Stimulated activated CD8-positive, alpha-beta memory T cell treated with anti-CD3 and anti-CD28 coated beads, Interleukin-7, amount 100 ng/mL, for 48 hours (primary cell): ENCODE data around the gene UBE2J1.
"Not testable (repeated sequence)": the region's sequence is repeated elsewhere in the genome, so short reads cannot be mapped to it uniquely, and the experiment has no call there.

Experiments used
- DNase-seq, 2 donors: peaks; one replicate each; pipeline ENCODE4 v3.0.0-alpha.2; 2020; ENCODE audit warnings: low read depth in 1 of 2; ENCODE audit errors: extremely low read depth in 1 of 2

The UBE2J1 gene

DNA sequence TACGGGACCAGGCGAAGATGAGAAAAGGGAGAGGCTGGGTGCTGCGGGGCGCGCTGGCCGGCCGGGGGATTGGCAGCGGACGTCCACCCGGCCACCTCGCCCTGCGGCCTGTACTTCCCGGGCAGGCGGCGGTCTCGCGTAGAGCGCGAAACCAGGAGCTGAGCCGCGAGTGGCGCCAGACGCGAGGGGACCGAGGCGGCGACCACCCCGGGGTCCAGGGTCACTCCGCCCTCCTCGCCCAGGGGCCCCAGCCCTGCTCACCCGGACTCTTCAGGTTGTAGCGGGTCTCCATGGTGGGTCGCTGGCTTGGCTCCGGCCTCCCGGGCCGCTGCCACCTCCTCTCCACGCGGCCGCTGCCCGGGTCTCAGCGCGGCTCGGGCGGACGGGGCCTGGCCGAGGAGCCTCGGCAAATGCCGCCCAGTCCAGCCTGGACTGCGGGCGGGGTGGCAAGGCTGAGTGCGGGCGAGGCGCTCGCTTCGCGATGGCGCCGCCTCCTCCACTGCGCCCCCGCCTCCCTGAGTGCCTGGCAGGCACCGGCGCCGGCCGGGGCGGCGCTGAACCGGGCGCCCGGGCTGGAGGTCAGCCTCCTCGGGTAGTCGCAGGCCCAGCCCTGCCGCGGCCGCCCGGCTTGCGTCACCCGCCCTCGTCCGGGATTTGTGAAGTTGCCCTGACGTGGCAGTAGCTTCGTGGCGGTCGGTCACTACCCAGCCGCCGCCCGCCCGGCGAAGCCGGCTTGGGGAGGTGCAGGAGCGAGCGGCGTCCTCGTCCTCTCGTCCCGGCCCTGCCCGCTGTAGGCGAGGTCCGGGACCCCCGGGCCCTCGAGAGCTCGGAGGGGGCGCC is at the start of gene UBE2J1:
TSS of gene UBE2J1 (minus strand) at position 445 of the 840 bp plus-strand sequence. CDS start at position 292, 153 bp downstream.
- DNase-seq, result peak; percentile 70 to 75

DNA sequence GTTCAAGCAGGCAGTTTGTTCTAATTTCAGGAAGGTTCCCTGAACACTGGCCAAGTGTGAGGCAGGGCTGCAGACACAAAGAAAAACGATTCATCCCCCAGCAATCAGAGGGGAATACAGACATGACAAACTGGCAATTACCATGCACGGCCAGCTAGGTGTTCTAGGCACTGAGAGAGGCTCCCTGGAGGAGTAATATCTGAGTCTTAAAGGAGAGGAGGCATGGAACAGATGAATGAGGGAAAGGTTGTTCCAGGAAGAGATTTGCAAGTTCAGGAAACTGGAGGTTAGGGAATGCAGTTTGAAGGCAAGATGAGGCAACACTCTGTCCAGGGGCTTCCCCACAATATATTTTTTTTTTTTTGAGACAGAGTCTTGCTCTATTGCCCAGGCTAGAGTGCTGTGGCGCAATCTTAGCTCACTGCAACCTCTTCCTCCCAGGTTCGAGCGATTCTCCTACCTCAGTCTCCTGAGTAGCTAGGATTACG is 48.4 kb upstream of the UBE2J1 start:
- no peak for DNase-seq

- DNase-seq, result no peak
Observed at GRCh38 chr6:89400050-89400449, 47.5 kb upstream of the UBE2J1 start.

DNA sequence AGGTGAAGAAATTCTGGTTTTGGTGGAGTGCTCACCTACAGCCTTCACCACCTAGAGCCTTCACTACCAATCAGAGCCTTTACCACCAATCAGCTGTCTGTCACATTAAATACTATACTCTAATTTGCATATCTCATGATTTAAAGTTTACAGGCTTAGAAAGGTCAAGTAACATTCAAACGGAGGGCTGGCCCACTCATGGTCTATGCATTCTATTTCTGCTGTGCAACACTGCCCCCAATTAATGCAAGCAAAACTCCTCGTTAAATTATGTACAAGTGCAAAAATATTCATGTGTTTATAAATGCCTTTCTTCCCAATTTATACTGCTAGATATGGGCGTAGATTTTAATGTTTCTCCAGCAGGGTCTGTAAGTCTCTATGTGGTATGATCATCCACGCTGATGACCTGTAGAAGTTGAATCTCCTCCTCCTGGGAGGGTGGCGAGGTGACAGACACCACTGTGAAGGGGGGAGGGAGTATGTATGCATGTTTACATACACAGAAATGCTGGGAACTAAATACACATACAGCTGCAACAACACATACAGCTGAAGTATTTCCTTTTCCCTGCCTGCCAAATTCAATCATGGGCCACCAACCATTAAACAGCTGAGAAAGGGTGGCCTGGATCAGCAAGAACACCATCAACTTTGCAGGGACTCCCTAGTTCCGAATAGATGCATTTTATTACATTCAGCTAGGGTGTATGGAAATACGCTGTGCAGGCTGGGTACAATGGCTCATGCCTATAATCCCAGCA is 46.4 kb upstream of the UBE2J1 start:
- DNase-seq, result no peak

DNA sequence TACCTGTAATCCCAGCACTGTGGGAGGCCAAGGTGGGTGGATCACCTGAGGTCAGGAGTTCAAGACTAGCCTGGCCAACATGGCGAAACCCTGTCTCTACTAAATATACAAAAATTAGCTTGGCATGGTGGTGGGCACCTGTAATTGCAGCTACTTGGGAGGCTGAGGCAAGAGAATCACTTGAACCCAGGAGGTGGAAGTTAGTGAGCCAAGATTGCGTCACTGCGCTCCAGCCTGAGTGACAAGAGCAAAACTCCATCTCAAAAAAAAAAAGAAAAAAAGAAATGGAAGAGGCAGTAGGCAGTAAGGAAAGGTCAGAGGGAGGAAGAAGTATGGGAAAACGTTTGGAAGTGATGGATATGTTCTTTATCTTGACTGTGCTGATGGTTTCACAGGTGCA is 45.4 kb upstream of the UBE2J1 start:
- DNase-seq, result not testable (repeated sequence)

- DNase-seq, result no peak
Observed at GRCh38 chr6:89393659-89394058, 41.1 kb upstream of the UBE2J1 start.

DNA sequence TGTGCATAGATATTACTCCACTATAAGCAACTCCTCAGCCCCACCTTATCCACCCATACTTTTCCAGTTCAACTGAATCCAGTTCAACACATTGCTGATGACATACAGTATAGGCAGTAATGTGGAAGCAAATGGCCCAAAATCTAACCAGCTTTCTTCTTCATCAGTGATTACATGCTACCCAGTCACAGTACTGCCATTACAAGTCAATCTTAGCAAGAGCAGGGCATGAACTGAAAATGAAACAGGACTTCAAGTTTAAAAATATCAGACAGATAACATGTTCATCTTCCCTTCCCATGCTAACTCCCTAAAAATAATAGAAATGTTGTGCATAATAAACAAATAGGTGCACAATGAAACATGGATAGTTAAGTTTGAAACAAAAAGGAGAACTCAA is 40.3 kb upstream of the UBE2J1 start:
- no peak for DNase-seq

DNA sequence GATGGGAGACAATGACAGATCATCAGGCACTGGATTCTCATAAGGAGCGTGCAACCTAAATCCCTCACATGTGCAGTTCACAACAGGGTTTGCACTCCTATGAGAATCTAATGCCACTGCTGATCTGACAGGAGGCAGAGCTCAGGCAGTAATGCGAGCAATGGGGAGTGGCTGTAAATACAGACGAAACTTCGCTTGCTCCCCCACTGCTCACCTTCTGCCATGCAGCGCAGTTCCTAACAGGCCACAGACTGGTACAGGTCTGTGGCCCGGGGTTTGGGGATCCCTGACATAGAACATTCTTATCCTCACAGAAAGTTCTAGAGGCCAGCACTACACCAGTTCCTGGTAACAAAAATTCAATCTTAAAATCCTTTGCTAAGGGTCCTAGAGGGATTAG is 36.3 kb upstream of the UBE2J1 start:
- no peak for DNase-seq

DNA sequence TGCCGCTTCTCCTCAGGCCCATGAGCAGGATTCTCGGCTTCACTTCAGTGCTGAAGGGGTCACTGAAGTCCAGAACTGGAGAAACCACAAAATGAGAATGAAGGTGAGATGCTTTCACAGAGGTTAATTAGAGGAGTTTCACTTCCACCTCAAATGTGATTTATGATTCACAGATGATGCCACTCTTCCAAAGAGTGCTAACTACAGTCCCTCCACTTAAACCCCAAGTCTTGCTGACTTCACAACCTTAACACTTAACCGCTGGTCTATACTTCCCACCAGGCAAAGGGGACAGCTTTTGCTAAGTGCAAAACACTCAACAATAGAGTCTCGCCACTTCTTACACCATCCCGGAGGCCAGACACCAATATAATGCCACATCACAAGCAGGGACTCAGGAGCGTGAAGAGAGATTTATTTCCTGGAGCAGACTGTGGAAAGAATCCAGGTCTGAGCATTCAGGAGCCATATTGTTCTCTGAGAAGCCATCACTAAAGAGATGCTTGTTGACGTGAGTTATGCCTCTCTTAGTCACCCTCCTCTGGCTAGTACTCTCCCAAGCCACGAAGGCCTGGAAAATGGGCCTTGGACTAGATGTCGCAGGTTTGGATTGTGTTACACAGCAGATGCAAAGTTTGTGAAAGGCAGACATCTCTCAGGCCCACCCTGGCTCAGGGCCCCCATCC is 35.1 kb upstream of the UBE2J1 start:
- no peak for DNase-seq

- no peak for DNase-seq
Observed at GRCh38 chr6:89386917-89387491, 34.5 kb upstream of the UBE2J1 start.

DNA sequence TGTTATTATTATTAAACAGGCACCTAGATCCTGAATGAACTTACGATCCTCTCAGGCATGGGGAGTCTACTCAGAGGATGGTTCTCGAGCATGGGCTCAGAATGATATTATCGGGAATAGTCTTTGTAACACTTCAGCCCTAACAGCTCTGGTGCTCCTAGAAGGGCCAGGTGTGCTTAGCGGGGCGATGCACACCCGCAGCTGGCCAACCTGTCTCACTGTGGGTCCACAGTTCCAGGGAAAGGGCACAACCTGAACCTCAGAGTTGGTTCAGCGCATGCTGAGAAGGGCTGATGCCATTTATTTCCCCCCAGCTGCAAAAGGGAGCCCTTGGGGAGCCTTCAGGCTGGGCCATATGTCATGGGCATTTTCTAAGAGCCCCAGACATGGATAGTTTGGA is 33.3 kb upstream of the UBE2J1 start:
- DNase-seq, result no peak

GRCh38 chr6:89385156-89385667 is 32.7 kb upstream of the UBE2J1 start:
- no peak for DNase-seq

GRCh38 chr6:89381031-89381430 is 28.5 kb upstream of the UBE2J1 start:
- DNase-seq, result no peak

GRCh38 chr6:89379281-89379680 is 26.8 kb upstream of the UBE2J1 start:
- DNase-seq, result no peak

GRCh38 chr6:89378628-89379027 is 26.1 kb upstream of the UBE2J1 start:
- no peak for DNase-seq

DNA sequence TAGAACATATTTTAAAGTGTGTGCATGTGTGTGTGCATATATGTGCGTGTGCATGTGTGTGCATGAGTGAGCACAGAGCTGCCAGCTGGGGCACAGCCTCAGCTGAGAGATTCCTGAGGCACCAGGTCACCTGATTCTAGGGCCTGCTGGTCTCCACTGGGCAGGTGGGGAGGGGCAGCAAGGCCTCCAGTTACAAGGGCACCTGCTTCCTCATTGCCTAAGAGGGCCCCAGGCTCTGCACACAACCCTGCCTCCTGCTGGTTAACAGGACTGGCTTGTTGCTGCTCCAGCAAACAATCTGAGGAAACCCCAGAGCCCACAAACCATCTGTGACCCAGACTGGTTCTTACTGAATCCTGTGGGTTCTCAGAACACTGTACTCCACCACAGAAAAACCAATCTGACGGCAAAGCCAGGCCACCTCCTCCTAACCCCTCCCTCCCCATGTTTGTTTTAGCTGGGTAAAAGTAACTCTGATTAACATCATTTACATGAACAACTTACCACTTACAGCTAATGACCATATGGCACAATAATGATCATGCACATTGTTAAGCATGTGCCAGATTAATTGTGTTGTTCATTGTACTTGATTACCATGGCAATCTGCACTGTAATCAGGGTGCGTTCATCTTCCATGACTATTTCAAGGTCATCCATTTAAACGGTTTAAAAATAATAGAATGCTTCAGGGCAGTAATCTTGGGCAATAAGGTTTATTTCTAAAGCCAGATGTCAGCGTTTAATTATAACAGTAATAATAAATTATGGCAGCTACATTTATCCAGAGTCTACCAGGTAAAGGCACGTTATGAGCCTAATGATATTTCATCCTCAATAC is 23.1 kb upstream of the UBE2J1 start:
- peak; percentile 35 to 66 for DNase-seq

DNA sequence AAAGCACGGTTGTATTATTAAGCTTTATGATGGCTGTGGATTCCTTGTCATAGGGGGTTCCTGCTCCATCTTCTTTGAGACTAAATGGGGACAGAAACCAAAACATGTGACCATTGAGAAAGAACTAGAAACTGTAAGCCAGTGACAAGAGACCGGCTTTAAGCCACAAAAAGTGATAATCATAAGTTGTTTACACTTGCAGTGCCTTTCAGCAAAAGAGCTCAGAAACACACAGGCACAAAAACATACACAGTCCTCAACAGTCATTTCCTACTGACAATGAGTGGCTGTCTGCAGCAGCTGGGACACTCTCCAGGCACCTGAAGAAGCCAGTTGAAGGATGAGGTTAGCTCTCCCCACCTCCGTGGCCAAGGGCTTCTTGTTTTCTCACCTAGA is 20.0 kb upstream of the UBE2J1 start:
- DNase-seq, result no peak

DNA sequence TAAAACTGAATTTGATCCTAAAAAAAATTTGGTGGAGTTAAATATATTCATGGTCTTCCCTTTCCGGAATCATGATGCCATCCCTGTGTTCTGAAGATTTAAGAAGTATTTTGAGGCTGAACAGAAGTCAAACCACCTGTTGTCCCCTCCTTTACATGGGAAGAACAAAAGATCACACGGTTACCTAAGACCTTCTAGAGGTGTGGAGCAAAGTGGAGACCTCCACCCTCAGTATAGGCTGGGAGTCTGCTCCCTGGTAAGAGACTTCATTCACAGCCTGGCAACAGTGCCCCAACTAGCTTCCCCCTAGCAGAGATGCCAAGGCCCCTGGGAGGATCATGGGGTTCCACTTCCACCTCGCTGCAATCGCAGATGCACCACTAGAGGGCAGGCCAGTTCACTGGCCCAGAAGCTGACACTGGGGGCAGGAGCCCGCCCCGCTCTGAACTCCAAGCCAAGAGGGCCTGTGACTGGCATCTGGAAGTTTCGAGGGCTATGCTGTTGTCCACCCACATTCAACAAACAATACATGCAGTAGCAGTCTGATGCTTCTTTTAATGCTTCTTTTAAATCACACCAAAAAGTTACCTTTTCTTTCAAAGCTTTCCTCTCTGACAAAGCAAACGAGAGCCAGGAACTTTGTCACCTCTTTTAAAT is 19.5 kb upstream of the UBE2J1 start:
- DNase-seq, result peak; percentile 40 to 64

DNA sequence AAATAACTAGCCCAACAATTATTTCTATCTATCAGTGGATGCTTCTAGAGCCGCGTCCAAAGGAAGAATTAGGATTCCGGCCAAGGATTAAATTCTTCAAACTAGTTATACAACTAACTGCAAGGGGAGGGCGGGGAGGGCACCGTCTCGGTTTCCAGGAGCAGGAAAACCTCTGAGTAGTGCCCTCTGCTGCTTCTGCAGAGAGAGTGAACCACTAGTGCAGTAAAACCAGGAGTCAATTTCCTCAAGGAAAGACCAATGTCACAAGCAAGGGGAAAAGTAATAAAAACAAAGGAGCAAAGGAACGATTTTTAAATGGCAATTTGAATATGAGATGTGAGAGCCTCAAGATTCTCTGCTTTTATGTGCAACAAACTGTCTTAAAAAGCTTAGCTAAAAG is 16.5 kb upstream of the UBE2J1 start:
- DNase-seq, result no peak
